Spleen (tissue), 7 donors: ENCODE measurements around the gene PLOD2.

Source experiments
- POLR2AphosphoS5 ChIP-seq, 3 donors: sonication (generic); formaldehyde crosslinking; IDR thresholded peaks; one replicate each; pipeline ENCODE4 v1.5.1; 2017; ENCODE audit warnings: antibody characterized with exemption in 3 of 3
- TF ChIP-seq, protein P1 (sequence below), 11 experiments: fragments of 200-600 bp in 7 of 11; fragments of 450-650 bp in 4 of 11; sonication (generic) in 4 of 11; IDR thresholded peaks in 8 of 11; conservative IDR thresholded peaks in 3 of 11; 1 replicate in 7 of 11; 2 replicates in 4 of 11; pipeline versions ENCODE4 v1.4.0 to v1.8.0; 2016 to 2021; ENCODE audit warnings: antibody characterized with exemption in 11 of 11, inconsistent platforms in 4 of 11, mild to moderate bottlenecking in 1 of 11
- donor health status: DM: no; HTN: no; CAD: no; lungs with moderate emphysema.
- donor health status: DM: no; HTN: no; CAD: no.
- donor health status: DM: no; HTN: no; CAD: no.

DNA sequence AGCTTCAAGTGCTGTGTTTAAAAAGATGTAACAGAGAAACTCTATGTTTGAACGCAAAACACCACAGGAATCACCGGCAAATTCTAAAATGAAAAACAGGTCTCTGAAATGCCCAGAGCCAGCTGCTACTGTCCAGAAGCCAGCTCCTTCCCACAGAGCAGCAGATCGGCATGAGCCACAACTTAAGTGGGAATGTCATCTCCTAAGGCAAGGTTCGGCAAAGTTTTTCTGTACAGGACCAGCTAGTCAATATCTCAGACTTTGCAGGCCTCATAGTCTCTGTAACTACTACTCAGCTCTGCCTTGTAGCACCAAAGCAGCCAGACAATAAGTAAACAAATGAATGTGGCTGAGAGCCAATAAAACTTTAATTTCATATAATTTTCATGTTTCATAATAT is 4.9 kb downstream of the PLOD2 start:
- TF ChIP-seq, protein P1, sequence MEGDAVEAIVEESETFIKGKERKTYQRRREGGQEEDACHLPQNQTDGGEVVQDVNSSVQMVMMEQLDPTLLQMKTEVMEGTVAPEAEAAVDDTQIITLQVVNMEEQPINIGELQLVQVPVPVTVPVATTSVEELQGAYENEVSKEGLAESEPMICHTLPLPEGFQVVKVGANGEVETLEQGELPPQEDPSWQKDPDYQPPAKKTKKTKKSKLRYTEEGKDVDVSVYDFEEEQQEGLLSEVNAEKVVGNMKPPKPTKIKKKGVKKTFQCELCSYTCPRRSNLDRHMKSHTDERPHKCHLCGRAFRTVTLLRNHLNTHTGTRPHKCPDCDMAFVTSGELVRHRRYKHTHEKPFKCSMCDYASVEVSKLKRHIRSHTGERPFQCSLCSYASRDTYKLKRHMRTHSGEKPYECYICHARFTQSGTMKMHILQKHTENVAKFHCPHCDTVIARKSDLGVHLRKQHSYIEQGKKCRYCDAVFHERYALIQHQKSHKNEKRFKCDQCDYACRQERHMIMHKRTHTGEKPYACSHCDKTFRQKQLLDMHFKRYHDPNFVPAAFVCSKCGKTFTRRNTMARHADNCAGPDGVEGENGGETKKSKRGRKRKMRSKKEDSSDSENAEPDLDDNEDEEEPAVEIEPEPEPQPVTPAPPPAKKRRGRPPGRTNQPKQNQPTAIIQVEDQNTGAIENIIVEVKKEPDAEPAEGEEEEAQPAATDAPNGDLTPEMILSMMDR (IDR thresholded peaks at IDR 0.05 in 8 of 11, conservative IDR thresholded peaks at IDR 0.05 in 3 of 11), result no peak
- no peak for TF ChIP-seq POLR2AphosphoS5 (IDR thresholded peaks at IDR 0.05)
